ENCODE measurements around the gene UNC79. TPM values are rescaled to one million over a fixed set of nuclear protein-coding genes. Genes with fewer than 3 reads are reported as not detected.

UNC79 gene
- total and polyA plus RNA-seq, 7 donors, result 0.03 to 0.88 (median 0.44) TPM

DNA sequence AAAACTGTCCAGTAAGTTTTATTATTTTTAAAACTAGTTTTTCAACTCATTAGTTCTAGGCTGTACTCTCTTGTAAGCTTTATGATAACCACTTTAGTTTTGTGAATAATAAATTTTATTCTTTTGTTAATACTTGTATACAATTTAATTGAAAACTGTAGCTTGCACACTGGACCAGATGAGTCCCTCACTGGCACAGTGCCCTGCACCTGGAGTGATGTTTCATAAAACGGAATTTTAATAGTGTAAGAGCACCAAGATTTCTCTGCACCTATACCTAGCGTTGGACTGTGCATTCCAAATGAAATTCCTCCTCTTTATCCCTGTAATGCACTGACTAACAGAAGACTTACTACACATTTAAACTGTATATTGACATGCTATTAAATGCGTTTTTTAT lies 276.7 kb downstream of the UNC79 start:
- DNase-seq (no peak), ATAC-seq (no peak)
- Histone ChIP-seq H3K4me3 (no peak overlapping the region), H3K27ac (no peak overlapping the region), H3K4me1 (no peaks in the 10 kb centered on the region), H3K9me3 (no peaks in the 10 kb centered on the region), H3K36me3 (ENCODE audit: insufficient read depth in 1 of 2, low read depth in 1 of 2) (no peaks in the 10 kb centered on the region), H3K27me3 (ENCODE audit: insufficient read depth in 3 of 3, low read length in 2 of 3) (no peaks in the 10 kb centered on the region)
- no peak for TF ChIP-seq CTCF (IDR thresholded peaks at IDR 0.05)
- intact Hi-C loops (cut with DNase I), result no loop called here
- WGBS, 3 donors, result 66 to 75% (median 72%) methylated on average over 3 of the region's 3 CpGs

DNA sequence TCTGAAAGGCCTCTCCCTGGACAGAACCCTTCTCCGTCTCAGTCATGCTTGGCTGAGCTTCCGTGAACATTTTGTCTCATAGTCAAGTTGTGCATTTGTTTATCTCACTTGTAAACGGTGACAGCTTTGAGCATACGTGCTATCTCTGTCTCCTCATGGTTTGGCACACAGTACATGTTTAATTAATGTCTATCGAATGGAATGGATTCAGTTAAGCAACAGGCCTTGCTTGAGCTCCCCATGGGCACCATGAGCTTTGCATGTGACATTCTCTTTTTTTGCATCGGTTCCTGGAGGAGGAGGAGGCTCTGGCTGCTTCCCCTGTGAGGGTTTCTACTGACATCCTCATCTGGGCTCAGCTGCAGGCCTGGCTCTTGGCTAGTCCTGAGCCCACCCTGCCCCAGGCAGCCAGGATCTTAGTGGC lies 277.6 kb downstream of the UNC79 start:
- 48 to 68% (median 49%) methylated on average over 6 of the region's 6 CpGs for WGBS, 3 donors
- no peaks in the 10 kb centered on the region for H3K9me3 ChIP-seq
- intact Hi-C loops (cut with DNase I), result no loop called here
- ATAC-seq (no peak), DNase-seq (no peak)
- H3K27me3 ChIP-seq (ENCODE audit: insufficient read depth in 3 of 3, low read length in 2 of 3), result no peaks in the 10 kb centered on the region
- no peaks in the 10 kb centered on the region for H3K4me1 ChIP-seq
- TF ChIP-seq CTCF (IDR thresholded peaks at IDR 0.05), result no peak
- no peaks in the 10 kb centered on the region for H3K36me3 ChIP-seq (ENCODE audit: insufficient read depth in 1 of 2, low read depth in 1 of 2)
- no peak overlapping the region for H3K4me3 ChIP-seq
- H3K27ac ChIP-seq, result no peak overlapping the region

DNA sequence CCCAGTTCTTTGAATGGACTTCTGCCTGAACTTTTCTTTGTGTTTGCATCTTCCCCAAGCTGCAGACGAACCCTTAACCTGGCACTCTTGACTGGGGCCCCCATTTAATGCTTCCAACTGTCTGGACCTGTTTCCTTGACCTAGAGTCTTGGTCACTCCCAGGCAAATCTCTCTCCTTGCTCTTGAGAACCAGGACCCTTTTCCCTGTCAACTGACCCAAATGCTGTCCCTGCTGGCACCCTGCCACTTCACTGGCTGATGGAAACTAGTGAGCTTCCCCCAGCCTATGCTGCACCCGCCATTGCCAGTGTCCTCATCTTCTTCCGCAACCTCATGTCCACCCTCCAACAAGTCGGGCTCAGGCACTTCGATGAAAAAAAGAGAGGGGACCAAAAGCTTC lies 278.1 kb downstream of the UNC79 start:
- intact Hi-C loops (cut with DNase I), result no loop called here
- Histone ChIP-seq H3K27ac (no peak overlapping the region), H3K9me3 (no peaks in the 10 kb centered on the region), H3K4me1 (no peaks in the 10 kb centered on the region), H3K4me3 (no peak overlapping the region), H3K27me3 (ENCODE audit: insufficient read depth in 3 of 3, low read length in 2 of 3) (no peaks in the 10 kb centered on the region), H3K36me3 (ENCODE audit: insufficient read depth in 1 of 2, low read depth in 1 of 2) (no peaks in the 10 kb centered on the region)
- DNase-seq (no peak), ATAC-seq (no peak)
- no peak for TF ChIP-seq CTCF (IDR thresholded peaks at IDR 0.05)
- 91 to 94% (median 92%) methylated on average over 5 of the region's 5 CpGs for WGBS, 3 donors

- TF ChIP-seq CTCF (IDR thresholded peaks at IDR 0.05), result no peak
- H3K4me3 ChIP-seq, result no peak overlapping the region
- intact Hi-C loops (cut with DNase I), result no loop called here
- H3K9me3 ChIP-seq, result no peaks in the 10 kb centered on the region
- H3K36me3 ChIP-seq (ENCODE audit: insufficient read depth in 1 of 2, low read depth in 1 of 2), result no peaks in the 10 kb centered on the region
- no peaks in the 10 kb centered on the region for H3K4me1 ChIP-seq
- peaks cover 0 to 2% (median 1%) of the 10 kb centered on the region in 3 donors for H3K27me3 ChIP-seq (ENCODE audit: insufficient read depth in 3 of 3, low read length in 2 of 3)
- ATAC-seq, result no peak
- H3K27ac ChIP-seq, result no peak overlapping the region
- 91 to 94% (median 93%) methylated on average over 4 of the region's 4 CpGs for WGBS, 3 donors
- DNase-seq, result no peak
These were observed 278.5 kb downstream of the UNC79 start for GRCh38 chr14:93709249-93709648.

DNA sequence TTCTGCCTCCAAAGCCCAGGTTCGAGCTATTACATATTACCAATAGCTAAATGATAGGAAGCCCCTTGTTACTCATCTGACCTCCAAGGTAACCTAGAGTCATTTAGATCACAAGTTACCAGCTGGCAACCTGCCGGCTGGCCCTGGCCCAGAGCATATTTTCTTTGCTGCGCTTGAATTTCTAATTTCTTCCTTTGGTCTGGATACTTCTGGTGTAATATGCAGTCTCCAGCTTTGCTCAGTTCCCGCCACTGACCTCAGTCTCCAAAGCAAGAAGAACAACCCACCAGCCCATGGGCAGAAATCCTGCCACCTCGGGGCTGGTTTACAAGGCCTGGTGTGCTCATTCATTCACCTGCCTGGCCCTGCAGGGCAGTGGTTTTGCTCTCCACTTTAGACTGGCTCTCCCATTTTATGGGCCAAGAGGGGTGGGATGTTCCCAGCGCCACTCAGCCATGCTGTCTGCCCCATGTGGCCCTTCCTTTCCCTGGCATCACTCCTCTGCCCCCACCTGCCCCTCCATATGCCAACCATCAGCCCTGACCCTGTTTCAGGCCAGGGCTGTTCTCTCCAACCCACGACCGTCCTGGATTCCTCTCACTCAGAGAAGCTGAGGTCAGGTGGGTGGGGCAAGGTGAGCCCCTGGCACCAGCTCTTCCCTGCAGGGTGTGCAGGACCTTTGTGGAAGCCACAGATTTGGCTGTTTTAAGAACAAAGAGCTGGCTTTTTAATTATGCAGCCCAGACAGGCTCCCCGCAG lies 281.5 kb downstream of the UNC79 start:
- H3K27ac ChIP-seq, result no peak overlapping the region
- WGBS, 3 donors, result 44 to 55% (median 48%) methylated on average over 9 of the region's 9 CpGs
- no peaks in the 10 kb centered on the region for H3K9me3 ChIP-seq
- intact Hi-C loops (cut with DNase I), result no loop called here
- no peaks in the 10 kb centered on the region for H3K4me1 ChIP-seq
- no peak for DNase-seq
- no peak for ATAC-seq
- H3K36me3 ChIP-seq (ENCODE audit: insufficient read depth in 1 of 2, low read depth in 1 of 2), result no peaks in the 10 kb centered on the region
- H3K27me3 ChIP-seq (ENCODE audit: insufficient read depth in 3 of 3, low read length in 2 of 3), result peaks cover 0 to 2% (median 1%) of the 10 kb centered on the region in 3 donors
- no peak for TF ChIP-seq CTCF (IDR thresholded peaks at IDR 0.05)
- H3K4me3 ChIP-seq, result no peak overlapping the region
